Caki2 (cell line): ENCODE results near the gene NPFFR1. TPM values are rescaled to one million over a fixed set of nuclear protein-coding genes. Genes with fewer than 3 reads are reported as not detected.
A peak's percentile ranks its signal among the peaks of the same experiment; 100 is the strongest.

Experiments used
- DNase-seq: peaks from one replicate; pipeline ENCODE4 v3.0.0-alpha.2; 2015; ENCODE audit warnings: low read depth
- in situ Hi-C: cut with HindIII; loops from 2 replicates; pipeline ENCODE4 v1.10.0; 2016; ENCODE audit warnings: low sequenced_read_pairs, low pct_unique_long_range_greater_than_20kb, mixed read lengths
- total RNA-seq: library from RNA; depleted of rRNA; stranded (reverse); fragments of >200 nt; shearing (Covaris generic); gene quantifications from 2 replicates; pipeline ENCODE4 v1.2.3, GENCODE V29; 2014; ENCODE audit warnings: low replicate concordance; rRNA removed

The NPFFR1 gene
- total RNA-seq, result not detected in 2 replicates

GRCh38 chr10:70283445-70284399 is at the start of gene NPFFR1:
Gene NPFFR1 (minus strand): TSS chr10:70284004. CDS start chr10:70283676, 328 bp downstream.
- in situ Hi-C loops, result no loop called here
- no peak for DNase-seq

- in situ Hi-C loops, result no loop called here
- DNase-seq, result no peak
Observed at GRCh38 chr10:70333268-70333667, 49.5 kb upstream of the NPFFR1 start.

DNA sequence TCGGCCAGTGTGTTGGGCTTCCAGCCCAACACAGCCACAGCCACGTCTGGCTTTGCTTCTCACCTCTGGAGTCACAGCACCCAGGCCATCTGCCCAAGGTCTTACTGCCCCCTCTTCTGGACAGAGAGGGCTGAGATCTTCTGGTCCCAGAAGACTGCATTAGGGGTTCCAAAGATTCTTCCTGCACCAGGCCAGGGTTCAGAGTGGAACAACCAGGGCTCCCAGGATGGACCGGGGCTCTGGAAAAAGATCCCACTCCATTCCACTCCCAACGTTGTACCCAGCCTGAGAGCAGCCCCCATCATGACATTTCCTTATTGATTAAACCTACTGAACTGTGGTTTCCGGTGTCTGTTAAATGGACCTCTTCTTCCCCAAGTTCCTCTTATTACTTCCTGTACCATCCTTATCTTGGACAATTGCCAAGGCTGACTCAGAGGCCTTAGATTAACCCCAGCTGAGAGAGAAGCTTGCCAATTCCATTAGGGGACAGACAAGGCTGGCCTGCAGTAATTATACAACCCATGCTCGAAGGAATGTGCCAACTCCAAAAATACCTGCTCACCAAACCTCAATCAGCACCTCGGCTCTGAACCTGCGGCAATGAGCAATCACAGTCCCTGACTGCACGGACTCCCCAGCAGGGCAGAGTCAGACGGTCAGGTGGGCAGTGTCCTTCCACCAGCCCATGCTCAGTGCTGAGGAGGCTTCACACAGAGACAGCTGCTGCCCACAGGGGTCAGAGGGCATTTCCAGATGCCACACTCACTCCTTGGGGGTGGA is 47.9 kb upstream of the NPFFR1 start:
- peak; percentile 90 for DNase-seq
- in situ Hi-C loops, result no loop called here

GRCh38 chr10:70331160-70331485 is 47.3 kb upstream of the NPFFR1 start:
- no peak for DNase-seq
- in situ Hi-C loops, result no loop called here

GRCh38 chr10:70330671-70331070 is 46.9 kb upstream of the NPFFR1 start:
- no peak for DNase-seq
- in situ Hi-C loops, result no loop called here

DNA sequence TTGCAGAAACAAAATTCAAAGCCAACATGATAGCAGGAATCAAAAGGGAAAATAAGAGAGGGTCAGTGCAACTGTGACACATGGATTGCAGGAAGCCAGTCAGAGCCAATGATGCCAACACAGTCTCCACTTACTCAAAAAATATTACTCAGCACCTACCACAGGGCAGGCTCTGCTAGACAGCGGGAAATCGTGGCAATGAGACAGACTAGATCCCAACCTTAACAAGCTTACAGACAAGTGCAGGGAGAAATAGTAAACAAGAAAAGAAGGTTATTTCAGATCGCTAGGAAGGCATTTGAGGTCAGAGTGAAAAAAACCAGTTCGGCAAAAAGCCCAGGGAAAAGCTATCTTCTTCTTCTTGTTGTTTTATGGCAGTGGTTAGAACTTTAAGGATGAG is 45.2 kb upstream of the NPFFR1 start:
- DNase-seq, result peak; percentile 16
- in situ Hi-C loops, result no loop called here

GRCh38 chr10:70328018-70328417 is 44.2 kb upstream of the NPFFR1 start:
- no peak for DNase-seq
- in situ Hi-C loops, result no loop called here

- in situ Hi-C loops, result no loop called here
- DNase-seq, result no peak
Observed at GRCh38 chr10:70324951-70325781, 41.4 kb upstream of the NPFFR1 start.

DNA sequence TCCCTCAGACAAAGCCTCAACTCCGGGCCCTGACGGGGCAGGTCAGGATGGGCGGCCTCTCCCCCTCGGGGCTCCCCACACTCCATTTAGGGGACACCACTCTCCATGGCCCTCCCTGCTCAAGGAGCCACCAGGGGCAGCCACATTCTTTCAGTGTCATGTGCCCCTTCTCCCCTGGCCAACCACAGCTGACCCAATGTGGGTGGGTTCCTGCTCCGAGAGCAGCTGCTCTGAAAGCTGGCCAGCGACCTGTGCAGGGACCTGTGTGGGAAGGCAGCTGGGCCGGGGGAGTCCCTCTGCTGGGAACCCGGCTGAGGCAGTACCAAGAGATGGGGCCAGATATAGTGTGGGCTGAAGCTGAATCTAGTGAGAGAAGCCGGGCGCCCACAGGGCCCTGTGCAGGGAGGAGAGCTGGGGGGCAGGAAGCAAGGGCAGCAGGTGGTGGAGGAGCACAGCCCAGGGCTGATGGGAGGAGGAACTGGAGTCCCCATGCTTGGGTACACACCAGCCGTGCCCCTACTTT is 40.6 kb upstream of the NPFFR1 start:
- in situ Hi-C loops, result no loop called here
- no peak for DNase-seq

- in situ Hi-C loops, result no loop called here
- no peak for DNase-seq
Observed at GRCh38 chr10:70323697-70324338, 40.0 kb upstream of the NPFFR1 start.

DNA sequence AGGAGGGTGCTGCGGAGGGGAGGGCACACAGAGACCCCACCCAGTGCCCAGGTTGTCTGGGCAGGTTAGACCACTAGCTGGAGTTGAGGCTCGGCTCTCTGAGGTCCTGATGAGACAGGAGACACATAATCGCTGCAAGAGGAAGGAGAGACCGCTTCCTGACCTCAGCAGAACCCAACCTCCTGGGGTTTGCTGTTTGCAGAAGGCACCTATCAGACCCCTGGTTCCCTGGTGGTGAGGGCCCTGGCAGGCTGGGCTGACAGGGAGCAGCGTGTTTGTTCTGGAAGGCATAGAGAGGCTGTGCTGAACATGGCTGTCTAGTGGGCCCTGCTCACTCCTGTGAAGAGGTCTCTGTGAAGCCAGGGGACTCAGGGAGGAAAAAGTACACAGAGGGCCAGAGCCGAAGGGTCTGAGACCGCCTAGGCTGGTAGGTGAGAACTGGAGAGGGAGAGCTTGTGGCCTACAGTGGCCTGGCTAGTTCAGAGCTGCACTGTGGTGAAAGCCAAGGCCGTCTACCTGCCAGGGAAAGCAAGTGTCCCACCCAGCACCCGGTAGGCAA is 39.4 kb upstream of the NPFFR1 start:
- DNase-seq, result no peak
- in situ Hi-C loops, result no loop called here

GRCh38 chr10:70321897-70322890 is 38.4 kb upstream of the NPFFR1 start:
- DNase-seq, result no peak
- in situ Hi-C loops, result no loop called here

- in situ Hi-C loops, result no loop called here
- no peak for DNase-seq
Observed at GRCh38 chr10:70321233-70321632, 37.4 kb upstream of the NPFFR1 start.

- DNase-seq, result no peak
- in situ Hi-C loops, result no loop called here
Observed at GRCh38 chr10:70320751-70321150, 36.9 kb upstream of the NPFFR1 start.

- in situ Hi-C loops, result no loop called here
- DNase-seq, result no peak
Observed at GRCh38 chr10:70319824-70320223, 36.0 kb upstream of the NPFFR1 start.

DNA sequence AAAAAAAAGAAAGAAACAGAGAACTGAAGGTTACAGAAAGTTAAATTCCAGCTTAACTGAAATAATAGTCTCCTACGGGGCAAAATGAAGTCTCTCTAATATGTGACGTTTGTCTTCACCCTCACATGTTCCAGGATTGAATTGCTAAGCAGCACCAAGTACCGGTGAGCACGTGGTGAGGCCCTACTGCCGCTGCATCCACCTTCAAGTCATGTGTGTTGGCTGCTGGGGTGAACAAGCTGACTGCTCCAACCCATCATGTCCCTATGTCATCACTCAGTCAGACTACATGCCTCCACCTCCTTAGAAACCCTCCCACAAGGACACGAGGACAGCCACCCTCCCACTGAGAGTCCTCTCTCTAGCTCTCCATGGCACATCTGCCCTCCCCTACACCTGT is 35.4 kb upstream of the NPFFR1 start:
- no peak for DNase-seq
- in situ Hi-C loops, result no loop called here

DNA sequence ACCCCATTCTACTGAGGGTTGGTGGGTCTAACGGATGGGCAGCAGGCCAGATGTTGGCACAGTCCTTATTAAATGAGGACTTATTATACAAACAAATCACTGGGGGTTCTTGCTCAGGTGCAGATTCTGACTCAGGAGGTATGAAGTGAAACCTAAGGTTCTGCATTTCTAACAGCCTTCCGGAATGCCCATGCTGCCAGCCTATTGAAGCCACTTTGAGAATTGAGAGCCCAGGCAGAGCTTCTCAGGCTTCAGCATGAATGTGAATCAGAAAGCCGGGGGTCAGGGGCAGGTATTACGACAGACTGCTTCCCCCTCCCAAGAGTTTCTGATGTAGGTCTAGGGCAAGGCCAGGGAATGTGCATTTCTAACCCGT is 34.1 kb upstream of the NPFFR1 start:
- in situ Hi-C loops, result no loop called here
- DNase-seq, result no peak
